ENCODE data around the gene SMG6. TPM values are rescaled to one million over a fixed set of nuclear protein-coding genes. Genes with fewer than 3 reads are reported as not detected.

The SMG6 gene
- total and polyA plus RNA-seq, 2 of the 13 experiments (the other 11 are each of a cell fraction or from before 2014, with no cell fraction given), result 4.6 to 14.6 TPM

GRCh38 chr17:2067048-2067561, 236.5 kb downstream of the SMG6 start (continued):
- TF ChIP-seq, protein P1, sequence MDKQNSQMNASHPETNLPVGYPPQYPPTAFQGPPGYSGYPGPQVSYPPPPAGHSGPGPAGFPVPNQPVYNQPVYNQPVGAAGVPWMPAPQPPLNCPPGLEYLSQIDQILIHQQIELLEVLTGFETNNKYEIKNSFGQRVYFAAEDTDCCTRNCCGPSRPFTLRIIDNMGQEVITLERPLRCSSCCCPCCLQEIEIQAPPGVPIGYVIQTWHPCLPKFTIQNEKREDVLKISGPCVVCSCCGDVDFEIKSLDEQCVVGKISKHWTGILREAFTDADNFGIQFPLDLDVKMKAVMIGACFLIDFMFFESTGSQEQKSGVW (CRISPR knock-in tag; IDR thresholded peaks at IDR 0.05; ENCODE audit: borderline replicate concordance), result no peak
- TF ChIP-seq POGZ (CRISPR knock-in tag; IDR thresholded peaks at IDR 0.05) (0 out of 2 replicates have a peak, but pooled peaks have one; percentile 9), KDM2A (CRISPR knock-in tag; IDR thresholded peaks at IDR 0.05; ENCODE audit: borderline replicate concordance, low read depth) (0 out of 2 replicates have a peak, but pooled peaks have one; percentile 4), MAF1 (CRISPR knock-in tag; IDR thresholded peaks at IDR 0.05; ENCODE audit: borderline replicate concordance) (no peak), ZNF317 (CRISPR knock-in tag; IDR thresholded peaks at IDR 0.05) (0 out of 2 replicates have a peak, but pooled peaks have one; percentile 8), ZNF138 (CRISPR knock-in tag; IDR thresholded peaks at IDR 0.05; ENCODE audit: low read depth) (peak; percentile 23; the same call in 1 of the 2 replicates), SP2 (CRISPR knock-in tag; IDR thresholded peaks at IDR 0.05) (no peak)

GRCh38 chr17:2065949-2066400, 237.6 kb downstream of the SMG6 start:
- Histone ChIP-seq H3K36me3 (replicated peaks in 1 of 2; ENCODE audit: control insufficient read depth in 1 of 2, insufficient read depth in 2 of 2, low read length in 2 of 2) (peaks cover 12 to 25% of the 10 kb centered on the region in 2 experiments), H3K79me2 (ENCODE audit: insufficient read depth, low read length) (no peaks in the 10 kb centered on the region), H3K9ac (ENCODE audit: insufficient read depth, low read depth, low read length) (no peak overlapping the region), H3K4me1 (ENCODE audit: insufficient read depth, low read length) (peaks cover 38% of the 10 kb centered on the region), H3K4me3 (replicated peaks in 1 of 3; ENCODE audit: insufficient read depth in 1 of 3, low read depth in 2 of 3, low read length in 3 of 3) (no peak overlapping the region), H3K4me2 (ENCODE audit: low read depth, low read length) (peak overlapping the region; percentile 55), H3K9me3 (ENCODE audit: low read length) (no peaks in the 10 kb centered on the region), H3K27ac (ENCODE audit: extremely low read length, insufficient read depth, low read length) (peak overlapping the region; percentile 54), H3K27me3 (ENCODE audit: control insufficient read depth in 1 of 2, insufficient read depth in 2 of 2, low read length in 2 of 2) (no peaks in the 10 kb centered on the region), H2AFZ (ENCODE audit: low read length) (no peak overlapping the region), H4K20me1 (ENCODE audit: insufficient read depth, low read length) (no peaks in the 10 kb centered on the region)
- WGBS (ENCODE audit: low lambda C conversion rate), result 72% methylated on average over 5 of the region's 10 CpGs
- ChIA-PET CTCF (ENCODE audit: low intra/inter-chr PET ratio, low total read pairs) (no interaction called here), POLR2A (no interaction called here)
- no peak for ATAC-seq
- FAIRE-seq, result peak; percentile 26
- no peak for DNase-seq (ENCODE audit: low spot score)
- in situ Hi-C loops (cut with HindIII; ENCODE audit: extremely low pct_ligation_motif_present, low pct_unique_long_range_greater_than_20kb) (no loop called here), intact Hi-C loops (cut with micrococcal nuclease; ENCODE audit: unreplicated experiment) (no loop called here)
- BruUV-seq (replicated peaks), result no TSS peak
- TF ChIP-seq, protein P2, sequence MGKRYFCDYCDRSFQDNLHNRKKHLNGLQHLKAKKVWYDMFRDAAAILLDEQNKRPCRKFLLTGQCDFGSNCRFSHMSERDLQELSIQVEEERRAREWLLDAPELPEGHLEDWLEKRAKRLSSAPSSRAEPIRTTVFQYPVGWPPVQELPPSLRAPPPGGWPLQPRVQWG (CRISPR knock-in tag; IDR thresholded peaks at IDR 0.05; ENCODE audit: borderline replicate concordance, low read depth), result no peak
- TF ChIP-seq CHCHD3 (CRISPR knock-in tag; IDR thresholded peaks at IDR 0.05) (0 out of 2 replicates have a peak, but pooled peaks have one; percentile 46), BCL6 (CRISPR knock-in tag; IDR thresholded peaks at IDR 0.05) (no peak), MNT (IDR thresholded peaks at IDR 0.05) (peak; percentile 93), MEIS2 (CRISPR knock-in tag; IDR thresholded peaks at IDR 0.05) (0 out of 2 replicates have a peak, but pooled peaks have one; percentile 5), MYC (CRISPR knock-in tag; IDR thresholded peaks at IDR 0.05; ENCODE audit: borderline replicate concordance) (0 out of 2 replicates have a peak, but pooled peaks have one; percentile 2)

All from HepG2 (cell line).